GM19238 (cell line): Measurements from ENCODE around the gene DPP8.
"Not testable (repeated sequence)": the region's sequence is repeated elsewhere in the genome, so short reads cannot be mapped to it uniquely, and the experiment has no call there.

ENCODE experiments used
- DNase-seq: peaks from one replicate; pipeline ENCODE4 v3.0.0; 2011; ENCODE audit warnings: low spot score; ENCODE audit not compliant: insufficient read length

The DPP8 gene

DNA sequence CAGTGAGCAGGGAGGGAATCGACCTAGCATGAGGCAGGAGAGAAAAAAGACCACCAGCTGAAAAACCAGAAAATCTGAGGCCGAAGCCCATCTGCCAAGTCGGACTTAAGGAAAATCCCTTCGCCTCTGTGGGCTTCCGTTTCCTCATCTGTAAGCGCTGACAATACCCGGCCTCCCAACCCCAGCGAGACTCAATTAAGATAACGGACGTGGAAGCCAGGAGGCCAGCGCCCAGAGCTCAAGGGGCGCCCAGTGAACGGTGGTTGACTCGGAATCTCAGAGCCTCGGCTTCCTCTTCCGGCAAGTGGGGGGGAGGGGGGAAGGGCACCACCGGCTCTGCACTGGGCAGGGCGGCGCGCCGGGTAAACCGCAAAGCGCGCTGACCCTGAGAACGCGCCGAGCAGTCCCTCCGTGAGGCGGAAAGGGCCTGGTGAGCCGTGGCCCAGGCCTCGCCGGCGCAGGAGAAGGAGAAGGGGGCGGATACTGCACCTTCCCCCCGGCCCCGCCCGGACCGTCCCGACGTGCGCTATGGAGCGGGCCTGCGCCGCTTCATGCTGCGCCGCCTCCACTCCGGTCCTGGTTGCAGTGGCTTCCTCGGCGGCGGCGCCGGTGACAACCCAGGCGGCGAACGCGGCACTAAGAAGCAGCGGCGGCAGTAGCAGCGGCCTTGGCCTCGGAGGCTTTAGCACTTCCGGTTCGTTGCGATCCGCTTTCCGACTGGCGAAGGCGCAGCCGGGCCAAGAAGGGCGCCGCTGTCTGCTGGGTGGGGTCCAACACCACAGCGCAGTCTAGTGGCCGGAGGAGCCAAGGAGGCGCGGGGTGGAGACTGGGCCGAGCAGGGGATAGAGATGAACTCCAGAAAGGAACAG is at the start of gene DPP8:
Gene DPP8 (minus strand): TSS at position 693 of the 869 bp plus-strand sequence. CDS start 5,136 bp downstream, outside the sequence.
- DNase-seq = peak; percentile 81

DNA sequence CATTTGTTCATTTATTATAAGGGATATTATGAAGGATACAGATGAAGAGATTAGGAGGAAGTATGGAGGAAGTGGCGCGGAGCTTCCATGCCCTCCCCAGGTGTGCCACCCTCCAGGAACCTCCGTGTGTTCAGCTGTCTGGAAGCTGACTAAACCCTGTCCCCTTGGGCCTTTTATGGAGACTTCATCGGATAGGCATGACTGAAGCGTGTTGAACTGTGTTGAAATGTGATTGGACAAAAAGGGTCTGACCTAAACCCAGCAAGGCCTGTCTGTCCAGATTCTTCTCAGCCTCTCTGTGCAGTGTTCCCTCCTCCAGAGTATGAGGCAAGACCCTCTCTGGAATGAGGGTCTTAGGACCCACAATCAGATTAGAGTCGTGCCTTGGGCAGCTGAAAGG is 44.4 kb upstream of the DPP8 start:
- no peak for DNase-seq

DNA sequence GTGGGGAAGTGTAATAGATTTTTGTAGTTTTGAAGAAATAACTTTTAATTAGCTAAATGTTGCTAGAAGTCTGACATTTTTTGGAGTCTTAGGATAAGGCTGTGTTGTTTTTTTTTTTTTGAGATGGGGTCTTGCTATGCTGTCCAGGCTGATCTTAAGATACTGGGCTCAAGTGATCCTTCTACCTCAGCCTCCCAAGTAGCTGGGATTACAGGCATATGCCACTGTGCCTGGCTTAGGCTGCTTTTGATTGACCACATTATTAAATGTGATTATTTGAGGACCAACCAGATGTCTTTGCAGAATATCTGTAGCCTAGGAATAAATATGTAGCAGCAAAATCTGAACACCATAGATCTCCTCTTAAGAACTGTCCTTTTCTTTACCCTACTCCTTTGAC is 42.5 kb upstream of the DPP8 start:
- no peak for DNase-seq

DNA sequence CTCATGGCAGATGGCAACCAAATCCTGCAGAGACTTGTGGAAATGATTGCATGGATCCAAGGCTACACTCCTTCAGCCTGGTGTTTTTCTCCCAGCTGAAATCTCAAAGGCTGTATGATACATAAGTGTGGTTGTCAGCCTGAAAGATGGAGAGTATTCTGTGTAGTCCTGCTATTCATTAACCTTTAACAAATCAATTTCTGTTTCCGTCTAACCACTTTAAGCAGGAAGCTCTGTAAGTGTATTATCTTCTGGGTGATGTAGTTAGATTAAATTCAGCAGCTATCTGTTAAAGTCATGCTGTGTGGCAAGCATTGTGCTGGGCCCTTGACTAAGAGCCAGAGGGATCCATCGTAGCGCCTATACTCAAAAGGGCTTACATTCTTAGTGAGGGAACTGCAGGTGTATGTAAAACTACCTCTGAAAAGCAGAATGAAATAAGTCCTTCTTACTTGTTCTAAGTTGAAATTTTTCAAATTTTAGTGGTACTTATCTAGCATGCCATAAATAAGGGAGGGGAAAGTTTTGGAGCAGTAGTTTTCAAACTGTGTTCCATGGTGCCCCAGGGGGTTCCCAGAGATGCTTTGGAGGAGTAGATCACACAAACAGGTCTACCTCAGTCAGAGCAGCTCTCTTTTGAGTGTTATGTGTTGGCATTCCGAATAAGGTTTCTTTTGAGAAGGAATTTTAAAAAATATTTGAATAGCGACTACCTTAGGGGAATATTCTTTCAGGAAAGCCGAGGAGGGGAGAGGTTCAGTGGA is 41.7 kb upstream of the DPP8 start:
- DNase-seq = no peak

DNA sequence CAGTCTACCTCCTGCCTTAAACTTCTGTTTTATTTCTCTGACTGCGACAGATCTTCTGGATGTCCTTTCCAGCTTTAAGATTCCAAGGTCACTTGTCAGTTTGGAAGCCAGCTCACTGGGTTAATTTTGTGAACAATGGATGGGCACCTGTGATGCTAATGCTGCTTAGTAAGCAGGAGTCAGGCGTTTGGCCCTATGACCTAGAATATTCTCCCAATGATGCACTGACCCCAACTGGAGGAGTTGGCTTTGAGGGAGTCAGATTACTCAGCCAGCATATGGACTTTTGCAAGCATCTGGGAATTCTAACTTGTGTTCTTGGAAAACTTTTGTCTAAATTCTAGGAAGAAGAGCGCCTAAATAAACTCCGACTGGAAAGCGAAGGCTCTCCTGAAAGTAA is 40.8 kb upstream of the DPP8 start:
- DNase-seq = no peak

DNA sequence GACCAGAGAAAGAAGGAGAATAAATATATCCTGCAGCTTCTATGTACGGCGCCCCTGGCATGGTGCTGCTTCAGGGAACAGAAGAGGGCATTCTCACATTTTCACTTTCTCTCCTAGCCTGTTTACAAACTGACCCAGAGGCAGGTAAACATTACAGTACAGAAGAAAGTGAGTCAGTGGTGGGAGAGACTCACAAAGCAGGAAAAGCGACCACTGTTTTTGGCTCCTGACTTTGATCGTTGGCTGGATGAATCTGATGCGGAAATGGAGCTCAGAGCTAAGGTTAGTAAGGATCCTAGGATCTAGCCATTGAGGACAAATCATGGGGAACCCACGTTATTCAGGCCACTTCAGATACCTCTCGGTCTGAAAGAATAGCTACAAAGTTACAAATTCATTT is 39.1 kb upstream of the DPP8 start:
- no peak for DNase-seq

DNA sequence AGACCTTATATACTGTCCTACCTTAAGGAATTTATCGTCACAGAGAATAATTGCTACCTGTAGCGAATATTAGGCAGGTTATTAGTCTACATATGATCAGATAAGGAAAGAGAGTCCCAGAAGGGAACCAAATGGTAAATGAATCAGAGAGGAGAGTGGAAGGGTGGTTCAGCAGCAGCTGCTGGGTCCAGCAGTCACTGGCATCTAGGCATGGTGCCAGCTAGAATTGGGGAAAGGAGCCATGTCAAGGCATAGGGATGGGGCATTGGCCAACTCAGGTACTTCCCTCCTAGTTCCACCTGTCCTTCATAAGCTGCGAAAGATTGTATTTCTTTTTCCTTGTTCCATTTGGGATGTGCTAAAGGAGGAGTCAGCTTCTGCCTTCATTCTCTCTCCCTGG is 36.2 kb upstream of the DPP8 start:
- no peak for DNase-seq

DNA sequence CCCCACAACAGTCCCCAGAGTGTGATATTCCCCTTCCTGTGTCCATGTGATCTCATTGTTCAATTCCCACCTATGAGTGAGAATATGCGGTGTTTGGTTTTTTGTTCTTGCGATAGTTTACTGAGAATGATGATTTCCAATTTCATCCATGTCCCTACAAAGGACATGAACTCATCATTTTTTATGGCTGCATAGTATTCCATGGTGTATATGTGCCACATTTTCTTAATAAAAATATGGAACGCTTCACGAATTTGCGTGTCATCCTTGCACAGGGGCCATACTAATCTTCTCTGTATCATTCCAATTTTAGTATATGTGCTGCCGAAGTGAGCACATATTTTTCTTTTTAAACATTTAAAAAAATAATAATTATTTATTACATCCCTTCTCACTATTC is 35.4 kb upstream of the DPP8 start:
- DNase-seq = not testable (repeated sequence)

DNA sequence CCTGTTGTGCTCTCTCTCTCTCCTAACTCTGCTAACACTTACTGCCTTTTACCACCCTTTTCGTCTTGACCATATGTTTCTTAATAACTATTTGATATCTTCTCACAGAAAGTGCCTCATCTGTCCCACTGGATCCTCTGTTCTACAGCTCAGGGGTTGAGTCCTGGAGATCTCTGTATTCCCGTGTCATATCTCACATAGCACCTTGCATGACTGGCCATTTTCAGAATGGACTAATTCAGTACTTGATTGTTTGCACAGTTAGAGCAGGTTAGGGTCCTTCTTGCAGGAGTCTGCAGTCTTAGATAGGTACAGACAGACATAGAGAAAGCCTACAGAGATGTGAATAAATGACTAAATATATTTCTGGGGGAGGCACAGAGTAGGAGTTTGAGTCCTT is 33.7 kb upstream of the DPP8 start:
- DNase-seq = no peak

DNA sequence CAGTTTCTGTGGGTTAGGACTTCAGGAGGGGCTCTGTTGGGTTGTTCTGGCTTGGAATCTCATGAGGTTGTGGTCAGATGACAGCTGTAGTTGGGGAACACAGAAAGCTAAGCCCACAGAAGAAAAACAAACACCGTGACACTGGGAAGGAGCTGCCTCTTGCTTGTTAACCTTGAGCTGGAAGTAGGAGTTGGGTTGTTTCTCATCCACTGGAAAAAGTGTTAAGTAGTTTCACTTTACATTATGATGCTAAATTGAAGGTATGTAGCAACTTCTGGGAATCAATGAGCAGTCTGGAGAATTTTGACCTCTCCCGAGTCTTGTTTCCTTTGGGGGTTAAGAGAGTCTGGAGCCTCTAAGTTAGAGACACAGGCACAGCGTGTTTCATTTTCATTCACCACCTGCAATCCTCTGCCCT is 33.2 kb upstream of the DPP8 start:
- no peak for DNase-seq

DNA sequence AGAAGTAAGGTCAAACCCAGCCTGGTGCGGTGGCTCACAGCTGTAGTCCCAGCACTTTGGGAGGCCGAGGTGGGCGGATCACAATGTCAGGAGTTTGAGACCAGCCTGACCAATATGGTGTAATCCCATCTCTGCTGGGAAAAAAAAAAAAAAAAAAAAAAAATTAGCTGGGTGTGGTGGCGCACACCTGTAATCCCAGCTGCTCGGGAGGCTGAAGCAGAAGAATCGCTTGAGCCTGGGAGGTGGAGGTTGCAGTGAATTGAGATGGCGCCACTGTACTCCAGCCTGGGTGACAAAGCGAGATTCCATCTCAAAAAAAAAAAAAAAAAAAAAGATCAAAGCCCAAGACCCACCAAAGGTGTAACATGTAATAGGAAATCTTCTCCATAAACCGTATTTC is 31.8 kb upstream of the DPP8 start:
- not testable (repeated sequence) for DNase-seq

DNA sequence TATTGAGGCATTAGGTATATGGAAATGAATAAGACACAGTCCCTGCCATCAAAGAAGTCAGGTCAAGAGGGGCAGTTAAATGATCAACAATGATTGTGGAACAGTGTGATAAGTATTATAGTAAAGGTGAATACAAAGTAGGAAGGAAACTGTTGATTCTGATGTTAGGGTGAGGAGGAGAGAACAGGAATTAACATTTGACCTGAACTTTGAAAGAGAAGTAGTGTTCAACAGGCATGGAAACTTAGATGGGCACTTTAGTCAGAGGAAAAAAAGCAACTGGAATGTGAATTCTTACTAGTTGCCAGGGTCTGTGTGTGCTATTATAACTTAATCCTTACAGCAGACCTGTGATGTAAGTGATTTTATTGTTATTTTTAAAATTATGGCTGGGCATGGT is 30.4 kb upstream of the DPP8 start:
- no peak for DNase-seq

DNA sequence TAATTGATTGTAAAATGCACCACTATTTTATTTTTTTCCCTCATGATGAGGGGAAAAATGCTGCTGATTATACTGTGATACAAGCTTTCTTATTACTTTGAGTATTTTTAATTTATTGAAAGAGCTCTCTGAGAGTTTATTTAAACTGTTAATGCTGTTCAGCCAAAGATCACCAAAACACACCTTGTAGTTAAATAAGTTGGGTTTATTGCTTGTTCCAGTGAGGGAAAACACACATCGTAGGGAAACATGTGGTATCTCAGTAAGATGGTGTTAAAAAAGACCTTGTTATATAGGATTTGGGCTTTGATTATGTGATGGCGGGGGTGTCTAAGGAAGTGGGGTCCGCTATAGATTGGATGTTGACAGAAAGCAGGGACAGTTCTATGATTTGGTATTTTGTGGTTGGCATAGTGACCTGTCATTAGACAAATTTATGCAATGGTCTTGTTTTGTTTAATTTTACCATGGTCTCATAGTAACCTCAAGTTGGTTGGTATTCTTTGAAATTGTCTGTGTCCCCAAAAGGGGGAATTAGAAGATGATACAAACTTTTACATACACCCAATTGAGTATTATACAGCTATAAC is 23.8 kb upstream of the DPP8 start:
- DNase-seq = no peak

DNA sequence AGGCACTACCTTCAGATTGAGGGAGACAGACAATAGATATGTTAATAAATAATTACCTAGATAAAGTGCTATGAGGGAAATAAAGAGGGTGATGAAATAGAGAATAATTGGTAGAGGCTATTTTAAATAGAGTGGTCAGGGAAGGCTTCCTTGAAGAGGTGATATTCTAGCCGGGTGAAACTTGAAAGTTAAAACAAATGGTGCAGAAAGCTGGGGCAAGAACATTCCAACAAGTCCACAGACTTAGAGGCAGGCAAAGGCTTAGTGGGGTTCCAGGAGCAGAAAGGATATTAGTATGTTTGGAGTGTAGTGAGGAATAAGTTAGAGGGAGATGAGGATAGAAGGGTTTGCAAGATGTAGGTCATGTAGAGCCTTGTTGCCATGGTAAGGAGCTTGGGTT is 22.8 kb upstream of the DPP8 start:
- DNase-seq = no peak

DNA sequence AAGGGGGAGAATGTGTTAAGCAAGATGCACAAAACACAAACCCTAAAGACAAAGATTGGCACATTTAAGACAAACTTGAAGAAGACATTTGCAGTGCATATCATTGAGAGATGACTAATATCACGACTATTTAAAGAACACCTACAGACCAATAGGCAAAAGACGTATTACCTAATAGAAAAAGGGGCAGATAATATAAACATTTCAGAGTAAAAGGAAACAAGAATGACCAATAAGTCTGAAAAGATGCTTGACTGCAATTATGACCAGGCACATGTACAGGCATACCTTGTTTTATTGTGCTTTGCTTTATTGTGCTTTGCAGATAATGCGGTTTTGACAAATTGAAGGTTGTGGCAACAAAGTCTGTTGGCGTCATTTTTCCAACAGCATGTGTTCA is 17.7 kb upstream of the DPP8 start:
- DNase-seq = no peak

DNA sequence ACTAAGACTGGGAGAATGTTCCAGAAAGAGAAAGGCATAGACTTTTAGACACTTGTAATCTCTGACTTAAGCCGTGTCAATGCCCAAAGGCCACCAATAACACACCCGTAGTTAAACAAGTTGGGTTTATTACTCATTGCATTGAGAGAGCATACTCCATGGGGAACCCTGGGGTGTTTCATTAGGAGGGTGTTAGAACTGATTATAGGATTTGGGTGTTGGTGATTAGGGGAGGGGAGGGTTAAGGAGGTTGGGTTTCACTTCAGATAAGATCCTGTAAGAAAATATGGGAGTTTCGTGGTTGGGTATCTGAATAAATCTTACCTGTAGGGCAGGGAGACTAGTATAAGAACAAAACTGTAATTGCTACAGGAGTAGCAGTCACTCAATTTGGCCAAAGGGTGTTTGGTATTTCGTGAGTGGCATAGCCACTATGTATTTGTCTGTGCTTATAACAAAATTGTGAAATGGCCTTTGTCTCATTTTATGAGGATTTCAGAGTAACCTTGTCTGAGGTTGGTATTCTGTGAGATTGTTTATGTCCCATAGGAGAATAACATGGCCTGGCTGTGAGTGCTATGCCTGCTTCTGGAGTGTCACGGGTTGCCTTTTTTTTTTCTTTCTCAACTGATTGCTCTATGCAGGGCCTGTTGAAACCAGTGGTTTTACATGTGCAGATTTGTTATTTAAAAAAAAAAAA is 15.7 kb upstream of the DPP8 start:
- DNase-seq = no peak

DNA sequence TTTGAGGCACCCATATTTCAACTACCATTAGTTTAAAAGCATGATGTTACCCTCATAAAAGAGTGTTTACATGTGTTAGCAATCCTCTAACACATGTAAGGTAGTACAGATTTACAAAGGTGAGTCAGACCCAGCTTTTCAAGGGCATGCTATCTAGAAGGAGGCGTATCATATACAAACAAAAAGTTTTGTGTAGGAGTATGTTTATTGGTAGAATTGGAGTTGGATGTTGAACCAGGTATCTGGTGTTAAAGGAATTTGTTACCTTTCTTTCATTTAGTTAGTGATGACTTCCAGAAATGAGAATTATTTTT is 15.2 kb upstream of the DPP8 start:
- DNase-seq = no peak

DNA sequence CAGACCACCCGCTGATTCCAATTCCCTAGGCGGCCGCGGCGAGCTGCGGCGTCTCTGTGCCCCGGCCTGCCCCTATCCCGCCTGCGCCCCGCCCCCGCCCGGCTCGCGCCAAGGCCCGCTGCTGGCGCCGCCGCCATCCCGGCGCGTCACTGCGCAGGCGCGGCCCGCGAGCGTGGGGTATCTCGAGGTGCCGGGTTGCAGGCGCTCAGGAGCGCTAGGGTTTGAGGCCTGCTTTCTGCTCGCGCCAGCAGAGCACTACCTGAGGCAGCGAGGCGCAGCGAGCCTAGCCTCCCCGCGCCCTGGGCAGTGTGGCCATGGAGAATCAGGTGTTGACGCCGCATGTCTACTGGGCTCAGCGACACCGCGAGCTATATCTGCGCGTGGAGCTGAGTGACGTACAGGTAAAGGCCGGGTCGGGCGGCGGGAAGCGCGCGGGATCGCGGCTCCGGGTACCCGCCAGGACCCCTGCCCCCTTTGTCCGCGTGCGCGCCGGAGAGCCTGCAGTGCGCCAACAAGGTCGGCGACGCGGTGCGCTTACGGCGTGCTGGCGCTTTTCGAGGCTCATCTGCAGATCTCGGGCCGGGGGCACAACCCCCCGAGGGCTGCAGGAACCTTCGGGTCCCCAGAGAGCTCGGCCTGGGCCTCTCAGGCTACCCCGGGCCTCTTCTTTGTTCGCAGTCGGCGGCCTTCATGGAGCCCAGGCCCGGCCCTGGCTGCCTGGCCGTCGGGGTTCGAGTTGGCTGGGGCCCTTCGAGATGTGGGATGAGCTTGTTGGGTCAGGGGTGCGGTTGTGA is 13.0 kb upstream of the DPP8 start, which contains the start of gene HACD3:
Gene HACD3 (plus strand): TSS at position 146 of the 794 bp plus-strand sequence. CDS start 169 bp downstream, at position 315.
- DNase-seq = peak; percentile 92

DNA sequence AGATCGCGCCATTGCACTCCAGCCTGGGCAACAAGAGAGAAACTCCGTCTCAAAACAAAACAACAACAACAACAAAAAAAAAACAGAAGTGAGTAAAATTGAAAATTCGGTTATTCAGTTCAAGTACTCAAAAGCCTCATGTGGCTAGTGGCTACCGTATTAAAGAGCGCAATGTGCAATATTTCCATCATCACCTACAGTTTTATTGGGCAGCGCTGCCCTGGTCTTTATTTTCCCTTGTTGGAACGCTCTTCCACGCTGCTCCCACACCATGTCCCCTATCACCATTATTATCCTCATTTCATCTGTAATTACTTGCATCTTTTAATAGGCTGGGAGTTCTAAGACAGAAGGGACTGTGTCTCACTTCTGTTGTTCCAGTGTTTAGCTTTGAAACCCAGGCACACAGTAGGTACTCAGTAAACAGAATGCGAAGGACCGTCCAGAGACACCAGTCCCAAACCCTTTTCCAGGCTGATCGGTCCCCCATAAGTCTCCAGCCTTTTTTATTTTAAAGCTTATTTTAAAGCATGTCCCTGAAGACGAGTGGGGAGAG is 12.4 kb upstream of the DPP8 start:
- peak; percentile 10 for DNase-seq

DNA sequence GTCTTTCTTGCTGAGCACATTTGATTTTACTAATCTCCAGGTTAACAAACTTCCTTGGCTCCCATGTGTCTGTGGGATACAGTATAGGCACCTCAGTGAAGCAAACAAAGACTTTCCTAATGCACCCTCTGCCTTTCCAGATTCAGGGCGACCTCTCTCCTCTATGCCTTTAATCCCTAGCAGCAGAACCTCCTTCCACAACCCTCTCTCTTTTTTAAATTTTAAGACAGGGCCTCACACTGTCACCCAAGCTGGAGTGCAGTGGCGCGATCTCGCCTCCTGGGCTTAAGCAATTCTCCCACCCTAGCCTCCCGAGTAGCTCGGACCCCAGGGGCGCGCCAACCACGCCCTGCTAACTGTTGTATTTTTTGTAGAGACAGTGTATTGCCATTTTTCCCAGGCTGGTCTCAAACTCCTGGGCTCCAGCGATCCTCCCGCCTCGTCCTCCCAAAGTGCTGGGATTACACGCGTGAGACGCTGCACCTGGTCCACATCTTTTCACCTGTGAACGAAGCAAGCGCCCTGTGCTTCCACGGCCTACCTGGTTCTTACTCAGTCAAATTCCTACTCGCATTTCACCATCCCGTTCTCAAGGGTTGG is 11.1 kb upstream of the DPP8 start:
- no peak for DNase-seq
